ENCODE results near the gene LBX1. TPM values are rescaled to one million over a fixed set of nuclear protein-coding genes. Genes with fewer than 3 reads are reported as not detected.

LBX1 gene
- total and polyA plus RNA-seq, 2 donors: 0.11 TPM; not detected in 1

- Histone ChIP-seq H3K4me1 (ENCODE audit: control insufficient read depth in 2 of 2, insufficient read depth in 2 of 2, low read length in 2 of 2) (no peaks in the 10 kb centered on the region), H3K4me3 (ENCODE audit: low read length in 2 of 2) (no peak overlapping the region), H3K27me3 (ENCODE audit: control insufficient read depth in 2 of 2, insufficient read depth in 1 of 2, low read length in 1 of 2) (peaks cover 2 to 52% of the 10 kb centered on the region in 2 donors), H3K27ac (ENCODE audit: low read depth in 1 of 2, low read length in 1 of 2) (no peak overlapping the region), H3K36me3 (ENCODE audit: control insufficient read depth in 2 of 2, insufficient read depth in 2 of 2, low read length in 1 of 2) (no peaks in the 10 kb centered on the region), H3K9me3 (ENCODE audit: control insufficient read depth in 2 of 2, insufficient read depth in 1 of 2, low read length in 1 of 2) (no peaks in the 10 kb centered on the region)
- 79% methylated on average over 11 of the region's 11 CpGs for WGBS
- DNase-seq (ENCODE audit: low read depth in 6 of 9, low spot score in 9 of 9): no peak
Observed at GRCh38 chr10:101263150-101263752, 34.0 kb upstream of the LBX1 start.

GRCh38 chr10:101262147-101262546 lies 32.9 kb upstream of the LBX1 start:
- Histone ChIP-seq H3K4me1 (ENCODE audit: control insufficient read depth in 2 of 2, insufficient read depth in 2 of 2, low read length in 2 of 2) (no peaks in the 10 kb centered on the region), H3K4me3 (ENCODE audit: low read length in 2 of 2) (no peak overlapping the region), H3K36me3 (ENCODE audit: control insufficient read depth in 2 of 2, insufficient read depth in 2 of 2, low read length in 1 of 2) (no peaks in the 10 kb centered on the region), H3K27me3 (ENCODE audit: control insufficient read depth in 2 of 2, insufficient read depth in 1 of 2, low read length in 1 of 2) (peaks cover 2 to 50% of the 10 kb centered on the region in 2 donors), H3K27ac (ENCODE audit: low read depth in 1 of 2, low read length in 1 of 2) (no peak overlapping the region), H3K9me3 (ENCODE audit: control insufficient read depth in 2 of 2, insufficient read depth in 1 of 2, low read length in 1 of 2) (no peaks in the 10 kb centered on the region)
- no peak for DNase-seq (ENCODE audit: low read depth in 6 of 9, low spot score in 9 of 9)
- WGBS: 90% methylated on average over 9 of the region's 9 CpGs

DNA sequence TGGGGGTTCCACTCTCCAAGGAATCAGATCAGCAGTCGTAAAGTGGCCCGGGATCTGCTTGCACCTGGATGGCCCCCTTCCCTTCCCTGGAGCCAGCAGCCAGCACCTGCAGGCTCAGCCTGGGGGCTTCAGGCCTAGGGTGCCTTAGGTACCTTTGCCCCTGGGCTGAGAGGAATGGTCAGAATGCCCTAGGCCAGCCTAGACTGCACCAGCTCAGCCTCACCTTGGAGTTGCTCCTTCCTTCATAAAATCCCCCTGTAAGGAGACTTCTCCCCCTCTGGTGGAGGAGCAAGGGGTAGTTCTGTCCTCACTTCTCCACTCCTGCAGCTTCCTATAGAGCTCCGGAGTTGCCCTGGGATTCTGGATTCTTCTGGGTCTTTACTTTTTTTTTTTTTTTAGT lies 32.4 kb upstream of the LBX1 start:
- H3K4me1 ChIP-seq (ENCODE audit: control insufficient read depth in 2 of 2, insufficient read depth in 2 of 2, low read length in 2 of 2): no peaks in the 10 kb centered on the region
- 64% methylated on average over 3 of the region's 3 CpGs for WGBS
- no peaks in the 10 kb centered on the region for H3K9me3 ChIP-seq (ENCODE audit: control insufficient read depth in 2 of 2, insufficient read depth in 1 of 2, low read length in 1 of 2)
- no peak overlapping the region for H3K27ac ChIP-seq (ENCODE audit: low read depth in 1 of 2, low read length in 1 of 2)
- peaks cover 2 to 50% of the 10 kb centered on the region in 2 donors for H3K27me3 ChIP-seq (ENCODE audit: control insufficient read depth in 2 of 2, insufficient read depth in 1 of 2, low read length in 1 of 2)
- DNase-seq (ENCODE audit: low read depth in 6 of 9, low spot score in 9 of 9): no peak
- H3K36me3 ChIP-seq (ENCODE audit: control insufficient read depth in 2 of 2, insufficient read depth in 2 of 2, low read length in 1 of 2): no peaks in the 10 kb centered on the region
- H3K4me3 ChIP-seq (ENCODE audit: low read length in 2 of 2): no peak overlapping the region

DNA sequence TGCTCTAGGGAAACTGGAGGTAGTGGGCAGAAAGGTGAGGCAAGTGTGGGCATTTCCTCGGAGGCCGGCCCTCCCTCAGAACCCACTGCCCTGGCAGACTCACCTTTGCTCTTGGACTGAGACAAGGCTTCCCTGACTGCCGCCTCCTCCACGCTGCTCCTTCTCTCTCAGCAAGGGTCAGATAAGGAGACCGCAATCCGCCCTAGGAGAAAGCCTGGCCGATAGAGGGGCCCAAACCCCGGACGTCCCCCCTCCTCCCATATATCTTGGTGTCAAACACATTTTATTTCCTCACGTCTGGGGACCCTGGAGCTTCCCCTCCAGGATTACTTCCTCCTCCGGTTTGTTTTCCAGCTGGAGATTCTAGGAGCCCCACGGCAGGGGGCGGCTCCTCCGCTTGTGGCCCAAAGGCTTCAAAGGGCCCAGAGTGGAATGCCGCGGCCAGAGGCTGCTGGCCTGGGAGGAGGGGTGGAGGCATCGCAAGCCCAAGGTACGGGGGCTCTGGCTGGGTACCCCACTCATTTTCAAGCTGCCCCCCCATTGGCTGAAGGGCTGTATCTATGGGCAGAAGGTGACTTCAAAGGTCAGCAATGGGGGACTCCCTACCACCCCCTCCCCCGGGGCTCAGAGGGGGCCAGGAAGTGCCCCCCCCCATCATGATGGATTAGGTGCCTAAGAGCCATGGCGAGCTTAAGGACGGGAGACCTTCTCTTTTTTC lies 31.7 kb upstream of the LBX1 start:
- no peak overlapping the region for H3K27ac ChIP-seq (ENCODE audit: low read depth in 1 of 2, low read length in 1 of 2)
- no peaks in the 10 kb centered on the region for H3K36me3 ChIP-seq (ENCODE audit: control insufficient read depth in 2 of 2, insufficient read depth in 2 of 2, low read length in 1 of 2)
- no peak for DNase-seq (ENCODE audit: low read depth in 6 of 9, low spot score in 9 of 9)
- H3K9me3 ChIP-seq (ENCODE audit: control insufficient read depth in 2 of 2, insufficient read depth in 1 of 2, low read length in 1 of 2): no peaks in the 10 kb centered on the region
- no peak overlapping the region for H3K4me3 ChIP-seq (ENCODE audit: low read length in 2 of 2)
- WGBS: 22% methylated on average over 21 of the region's 21 CpGs
- no peaks in the 10 kb centered on the region for H3K4me1 ChIP-seq (ENCODE audit: control insufficient read depth in 2 of 2, insufficient read depth in 2 of 2, low read length in 2 of 2)
- H3K27me3 ChIP-seq (ENCODE audit: control insufficient read depth in 2 of 2, insufficient read depth in 1 of 2, low read length in 1 of 2): peaks cover 2 to 49% of the 10 kb centered on the region in 2 donors

DNA sequence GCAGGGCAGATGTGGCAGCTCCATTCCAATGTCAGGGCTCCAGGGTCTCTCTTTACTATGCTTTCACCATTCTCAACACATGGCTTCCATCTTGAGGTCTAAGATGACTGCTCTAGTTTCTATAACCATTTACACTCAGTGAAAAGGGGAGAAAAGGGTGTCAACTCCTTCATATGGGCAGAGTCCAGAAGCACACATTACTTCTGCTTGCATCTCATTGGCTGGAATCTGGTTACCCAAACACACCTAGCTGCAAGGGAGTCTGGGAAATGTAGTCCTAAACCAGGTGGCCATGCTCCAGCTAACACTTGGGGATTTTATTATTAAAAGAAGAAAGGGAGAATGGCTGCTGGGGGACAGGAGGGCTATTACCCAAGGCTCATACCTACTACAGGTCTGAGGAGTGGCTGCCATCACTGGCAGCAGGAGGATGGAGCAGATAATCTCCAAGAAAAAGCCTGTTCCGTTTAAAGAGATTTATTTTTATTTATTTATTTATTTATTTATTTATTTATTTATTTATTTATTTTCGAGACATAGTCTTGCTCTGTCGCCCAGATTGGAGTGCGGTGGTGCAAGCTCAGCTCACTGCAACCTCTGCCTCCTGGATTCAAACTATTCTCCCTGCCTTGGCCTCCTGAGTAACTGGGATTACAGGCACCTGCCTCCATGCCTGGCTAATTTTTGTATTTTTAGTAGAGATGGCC lies 29.1 kb upstream of the LBX1 start:
- peaks cover 0 to 55% of the 10 kb centered on the region in 2 donors for H3K27me3 ChIP-seq (ENCODE audit: control insufficient read depth in 2 of 2, insufficient read depth in 1 of 2, low read length in 1 of 2)
- H3K9me3 ChIP-seq (ENCODE audit: control insufficient read depth in 2 of 2, insufficient read depth in 1 of 2, low read length in 1 of 2): no peaks in the 10 kb centered on the region
- H3K4me3 ChIP-seq (ENCODE audit: low read length in 2 of 2): no peak overlapping the region
- WGBS: 94% methylated on average over 4 of the region's 4 CpGs
- H3K27ac ChIP-seq (ENCODE audit: low read depth in 1 of 2, low read length in 1 of 2): no peak overlapping the region
- DNase-seq (ENCODE audit: low read depth in 6 of 9, low spot score in 9 of 9): no peak
- no peaks in the 10 kb centered on the region for H3K4me1 ChIP-seq (ENCODE audit: control insufficient read depth in 2 of 2, insufficient read depth in 2 of 2, low read length in 2 of 2)
- no peaks in the 10 kb centered on the region for H3K36me3 ChIP-seq (ENCODE audit: control insufficient read depth in 2 of 2, insufficient read depth in 2 of 2, low read length in 1 of 2)

- Histone ChIP-seq H3K36me3 (ENCODE audit: control insufficient read depth in 2 of 2, insufficient read depth in 2 of 2, low read length in 1 of 2) (no peaks in the 10 kb centered on the region), H3K4me1 (ENCODE audit: control insufficient read depth in 2 of 2, insufficient read depth in 2 of 2, low read length in 2 of 2) (no peaks in the 10 kb centered on the region), H3K27ac (ENCODE audit: low read depth in 1 of 2, low read length in 1 of 2) (no peak overlapping the region), H3K9me3 (ENCODE audit: control insufficient read depth in 2 of 2, insufficient read depth in 1 of 2, low read length in 1 of 2) (no peaks in the 10 kb centered on the region), H3K4me3 (ENCODE audit: low read length in 2 of 2) (no peak overlapping the region), H3K27me3 (ENCODE audit: control insufficient read depth in 2 of 2, insufficient read depth in 1 of 2, low read length in 1 of 2) (peaks cover 0 to 51% of the 10 kb centered on the region in 2 donors)
- 97% methylated on average over 4 of the region's 4 CpGs for WGBS
- no peak for DNase-seq (ENCODE audit: low read depth in 6 of 9, low spot score in 9 of 9)
Observed at GRCh38 chr10:101257491-101257890, 28.2 kb upstream of the LBX1 start.

DNA sequence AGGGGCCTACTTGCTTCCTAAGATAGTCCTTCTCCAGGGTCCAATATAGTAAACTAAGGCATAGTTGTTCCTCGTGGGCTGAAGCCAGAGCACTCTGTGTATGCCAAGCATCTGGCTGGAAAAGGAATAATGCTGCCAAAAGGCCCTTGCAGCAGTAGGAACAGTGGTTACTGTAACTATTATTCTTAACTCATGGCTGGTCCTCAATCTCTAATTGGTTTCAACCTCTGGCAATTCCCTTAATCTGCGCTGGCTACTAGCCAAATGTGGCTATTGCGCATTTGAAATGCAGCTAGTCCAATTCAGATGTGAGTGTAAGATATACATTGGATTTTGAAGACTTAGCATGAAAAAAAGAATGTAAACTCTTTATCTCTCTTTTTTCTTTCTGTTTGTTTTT lies 27.8 kb upstream of the LBX1 start:
- WGBS: 91% methylated on average over 3 of the region's 3 CpGs
- DNase-seq (ENCODE audit: low read depth in 6 of 9, low spot score in 9 of 9): no peak
- Histone ChIP-seq H3K9me3 (ENCODE audit: control insufficient read depth in 2 of 2, insufficient read depth in 1 of 2, low read length in 1 of 2) (no peaks in the 10 kb centered on the region), H3K4me3 (ENCODE audit: low read length in 2 of 2) (no peak overlapping the region), H3K36me3 (ENCODE audit: control insufficient read depth in 2 of 2, insufficient read depth in 2 of 2, low read length in 1 of 2) (no peaks in the 10 kb centered on the region), H3K4me1 (ENCODE audit: control insufficient read depth in 2 of 2, insufficient read depth in 2 of 2, low read length in 2 of 2) (no peaks in the 10 kb centered on the region), H3K27me3 (ENCODE audit: control insufficient read depth in 2 of 2, insufficient read depth in 1 of 2, low read length in 1 of 2) (peaks cover 0 to 51% of the 10 kb centered on the region in 2 donors), H3K27ac (ENCODE audit: low read depth in 1 of 2, low read length in 1 of 2) (no peak overlapping the region)

- Histone ChIP-seq H3K4me1 (ENCODE audit: control insufficient read depth in 2 of 2, insufficient read depth in 2 of 2, low read length in 2 of 2) (no peaks in the 10 kb centered on the region), H3K27ac (ENCODE audit: low read depth in 1 of 2, low read length in 1 of 2) (no peak overlapping the region), H3K4me3 (ENCODE audit: low read length in 2 of 2) (no peak overlapping the region), H3K9me3 (ENCODE audit: control insufficient read depth in 2 of 2, insufficient read depth in 1 of 2, low read length in 1 of 2) (no peaks in the 10 kb centered on the region), H3K36me3 (ENCODE audit: control insufficient read depth in 2 of 2, insufficient read depth in 2 of 2, low read length in 1 of 2) (no peaks in the 10 kb centered on the region), H3K27me3 (ENCODE audit: control insufficient read depth in 2 of 2, insufficient read depth in 1 of 2, low read length in 1 of 2) (peaks cover 0 to 44% of the 10 kb centered on the region in 2 donors)
- WGBS: 98% methylated on average over 1 of the region's 1 CpG
- no peak for DNase-seq (ENCODE audit: low read depth in 6 of 9, low spot score in 9 of 9)
Observed at GRCh38 chr10:101256387-101256786, 27.1 kb upstream of the LBX1 start.

GRCh38 chr10:101250136-101250535 lies 20.9 kb upstream of the LBX1 start:
- H3K27me3 ChIP-seq (ENCODE audit: control insufficient read depth in 2 of 2, insufficient read depth in 1 of 2, low read length in 1 of 2): peaks cover 11 to 70% of the 10 kb centered on the region in 2 donors
- 87% methylated on average over 7 of the region's 7 CpGs for WGBS
- no peak overlapping the region for H3K27ac ChIP-seq (ENCODE audit: low read depth in 1 of 2, low read length in 1 of 2)

More at GRCh38 chr10:101250136-101250535, 20.9 kb upstream of the LBX1 start:
- Histone ChIP-seq H3K4me3 (ENCODE audit: low read length in 2 of 2) (no peak overlapping the region), H3K4me1 (ENCODE audit: control insufficient read depth in 2 of 2, insufficient read depth in 2 of 2, low read length in 2 of 2) (no peaks in the 10 kb centered on the region), H3K36me3 (ENCODE audit: control insufficient read depth in 2 of 2, insufficient read depth in 2 of 2, low read length in 1 of 2) (no peaks in the 10 kb centered on the region), H3K9me3 (ENCODE audit: control insufficient read depth in 2 of 2, insufficient read depth in 1 of 2, low read length in 1 of 2) (no peaks in the 10 kb centered on the region)
- DNase-seq (ENCODE audit: low read depth in 6 of 9, low spot score in 9 of 9): no peak

Data from thymus (tissue), 11 donors.